Lung (tissue), 12 donors: ENCODE data around the gene LARP1. TPM values are rescaled to one million over a fixed set of nuclear protein-coding genes. Genes with fewer than 3 reads are reported as not detected.

Source experiments
- ATAC-seq: fragments of 200-7000 bp; cut with Tn5 transposase; one replicate; pipeline ENCODE4 v1.9.1; 2020; ENCODE audit warnings: moderate number of reproducible peaks; ENCODE audit not compliant: insufficient read depth, low FRiP score
- DNase-seq, 3 donors: peaks; one replicate each; pipeline ENCODE4 v3.0.0-alpha.2; 2013 to 2017
- H3K27ac ChIP-seq, 2 donors: one replicate each; pipeline ENCODE4 v1.5.1; 2013; ENCODE audit warnings: mild to moderate bottlenecking in 2 of 2, moderate library complexity in 2 of 2, control low read depth in 1 of 2, inconsistent platforms in 1 of 2, low read depth in 1 of 2, low read length in 1 of 2
- H3K27me3 ChIP-seq, 3 donors: one replicate each; pipeline ENCODE4 v1.5.1; 2013; ENCODE audit warnings: low read length in 2 of 3; ENCODE audit not compliant: control insufficient read depth in 3 of 3, insufficient read depth in 3 of 3
- H3K36me3 ChIP-seq, 4 donors: one replicate each; pipeline ENCODE4 v1.5.1; 2013; ENCODE audit warnings: low read length in 4 of 4, mild to moderate bottlenecking in 1 of 4, moderate library complexity in 1 of 4; ENCODE audit not compliant: control insufficient read depth in 4 of 4, insufficient read depth in 4 of 4
- H3K4me1 ChIP-seq, 5 donors: one replicate each; pipeline ENCODE4 v1.5.1; 2013; ENCODE audit warnings: low read length in 5 of 5, mild to moderate bottlenecking in 2 of 5, moderate library complexity in 1 of 5; ENCODE audit not compliant: control insufficient read depth in 5 of 5, insufficient read depth in 5 of 5
- H3K4me3 ChIP-seq: one replicate; pipeline ENCODE4 v1.5.1; 2013; ENCODE audit warnings: mild to moderate bottlenecking, control low read depth, moderate library complexity
- H3K9ac ChIP-seq, 2 donors: one replicate each; pipeline ENCODE4 v1.5.1; 2013; ENCODE audit warnings: low read length in 2 of 2, control low read depth in 1 of 2; ENCODE audit not compliant: insufficient read depth in 1 of 2
- H3K9me3 ChIP-seq, 4 donors: one replicate each; pipeline ENCODE4 v1.5.1; 2013; ENCODE audit warnings: low read length in 3 of 4, mild to moderate bottlenecking in 1 of 4, moderate library complexity in 1 of 4; ENCODE audit not compliant: control insufficient read depth in 4 of 4, insufficient read depth in 3 of 4
- WGBS, 2 donors: extraction: QIAGEN DNeasy Blood & Tissue Kit; methylation state at CpG; one replicate each; pipeline ENCODE4 v1.1.7; 2013; 5-methylcytosine and 5-hydroxymethylcytosine counted together
- polyA plus RNA-seq, 2 donors: library from polyadenylated mRNA; stranded (reverse); fragments of 200-250 nt; gene quantifications; one replicate each; pipeline ENCODE4 v1.2.1, GENCODE V29; 2013
- total RNA-seq, 2 donors: library from RNA; depleted of rRNA in 1 of 2; stranded (reverse); fragments of >200 nt in 1 of 2; gene quantifications; one replicate each; pipeline ENCODE4 v1.2.1, GENCODE V29; 2014 to 2021
- TF ChIP-seq, protein P1 (sequence below): IDR thresholded peaks from 2 replicates; pipeline ENCODE4 v1.5.1; 2012; ENCODE audit warnings: mild to moderate bottlenecking; ENCODE audit errors: control extremely low read depth, extremely low read depth
- donor health status: control.
- donor health status: control.
- donor health status: Bipolar disorder and iron deficiency.
- donor health status: healthy.
- donor health status: DM: yes; HTN: yes; CAD: no.

LARP1 gene
- total and polyA plus RNA-seq, 4 donors = 30.5 to 199 (median 61.7) TPM

DNA sequence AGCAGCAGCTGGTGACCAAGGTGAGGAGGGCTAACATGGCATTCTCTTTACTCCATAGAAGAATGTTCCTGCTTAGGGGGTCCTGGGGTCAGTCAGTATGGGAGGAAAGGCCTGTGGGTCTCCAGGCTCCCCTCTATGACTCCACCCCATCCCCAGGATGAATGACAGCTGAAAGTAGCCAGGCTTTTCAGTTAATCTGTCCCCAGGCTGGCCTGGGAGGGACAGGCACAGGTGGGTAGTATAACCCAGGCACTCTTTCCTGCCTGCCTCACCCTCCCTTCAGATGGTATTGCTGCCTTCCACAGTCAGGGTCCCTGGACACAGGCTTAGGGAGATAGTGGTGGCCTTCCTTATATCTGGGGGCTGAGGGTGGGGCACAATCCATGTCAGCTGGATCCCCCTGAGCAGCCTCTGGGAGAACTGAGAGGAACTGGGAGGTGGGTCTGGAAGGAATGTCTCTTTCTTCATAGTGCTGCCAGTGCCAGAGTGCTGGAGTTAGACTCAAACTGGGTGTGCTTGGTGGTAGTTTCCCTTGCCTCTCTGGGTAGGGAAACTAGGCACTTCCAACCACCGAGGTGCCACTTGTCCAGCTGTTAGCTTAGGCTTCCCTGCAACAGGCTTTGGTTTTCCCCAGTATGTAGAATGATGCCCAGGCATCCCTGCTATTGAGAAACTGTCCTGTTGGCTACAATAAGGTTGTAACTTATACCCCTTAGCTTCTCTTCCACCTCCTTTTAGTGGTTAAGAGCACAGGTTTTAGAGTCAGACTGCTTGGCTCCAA lies 27.8 kb downstream of the LARP1 start:
- H3K9me3 ChIP-seq = no peaks in the 10 kb centered on the region
- H3K27me3 ChIP-seq = no peaks in the 10 kb centered on the region
- no peak for DNase-seq
- no peak overlapping the region for H3K9ac ChIP-seq
- peak overlapping the region in 1 of 2 donors; percentile 51 for H3K27ac ChIP-seq
- TF ChIP-seq, protein P1, sequence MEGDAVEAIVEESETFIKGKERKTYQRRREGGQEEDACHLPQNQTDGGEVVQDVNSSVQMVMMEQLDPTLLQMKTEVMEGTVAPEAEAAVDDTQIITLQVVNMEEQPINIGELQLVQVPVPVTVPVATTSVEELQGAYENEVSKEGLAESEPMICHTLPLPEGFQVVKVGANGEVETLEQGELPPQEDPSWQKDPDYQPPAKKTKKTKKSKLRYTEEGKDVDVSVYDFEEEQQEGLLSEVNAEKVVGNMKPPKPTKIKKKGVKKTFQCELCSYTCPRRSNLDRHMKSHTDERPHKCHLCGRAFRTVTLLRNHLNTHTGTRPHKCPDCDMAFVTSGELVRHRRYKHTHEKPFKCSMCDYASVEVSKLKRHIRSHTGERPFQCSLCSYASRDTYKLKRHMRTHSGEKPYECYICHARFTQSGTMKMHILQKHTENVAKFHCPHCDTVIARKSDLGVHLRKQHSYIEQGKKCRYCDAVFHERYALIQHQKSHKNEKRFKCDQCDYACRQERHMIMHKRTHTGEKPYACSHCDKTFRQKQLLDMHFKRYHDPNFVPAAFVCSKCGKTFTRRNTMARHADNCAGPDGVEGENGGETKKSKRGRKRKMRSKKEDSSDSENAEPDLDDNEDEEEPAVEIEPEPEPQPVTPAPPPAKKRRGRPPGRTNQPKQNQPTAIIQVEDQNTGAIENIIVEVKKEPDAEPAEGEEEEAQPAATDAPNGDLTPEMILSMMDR = no peak
- 64 to 67% methylated on average over 1 of the region's 1 CpG for WGBS, 2 donors
- H3K4me1 ChIP-seq = peaks cover 0 to 60% (median 9%) of the 10 kb centered on the region in 5 donors
- no peak overlapping the region for H3K4me3 ChIP-seq
- H3K36me3 ChIP-seq = peaks cover 0 to 3% (median 0%) of the 10 kb centered on the region in 4 donors
- ATAC-seq = no peak

GRCh38 chr5:154783774-154784460 lies 28.7 kb downstream of the LARP1 start:
- peaks cover 0 to 3% (median 0%) of the 10 kb centered on the region in 4 donors for H3K36me3 ChIP-seq
- no peak for ATAC-seq
- no peak for DNase-seq
- TF ChIP-seq, protein P1 = no peak
- no peak overlapping the region for H3K9ac ChIP-seq
- no peaks in the 10 kb centered on the region for H3K27me3 ChIP-seq
- 77 to 84% methylated on average over 11 of the region's 11 CpGs for WGBS, 2 donors
- H3K27ac ChIP-seq = peak overlapping the region in 1 of 2 donors; percentile 72
- no peak overlapping the region for H3K4me3 ChIP-seq
- peaks cover 0 to 63% (median 13%) of the 10 kb centered on the region in 5 donors for H3K4me1 ChIP-seq
- no peaks in the 10 kb centered on the region for H3K9me3 ChIP-seq

DNA sequence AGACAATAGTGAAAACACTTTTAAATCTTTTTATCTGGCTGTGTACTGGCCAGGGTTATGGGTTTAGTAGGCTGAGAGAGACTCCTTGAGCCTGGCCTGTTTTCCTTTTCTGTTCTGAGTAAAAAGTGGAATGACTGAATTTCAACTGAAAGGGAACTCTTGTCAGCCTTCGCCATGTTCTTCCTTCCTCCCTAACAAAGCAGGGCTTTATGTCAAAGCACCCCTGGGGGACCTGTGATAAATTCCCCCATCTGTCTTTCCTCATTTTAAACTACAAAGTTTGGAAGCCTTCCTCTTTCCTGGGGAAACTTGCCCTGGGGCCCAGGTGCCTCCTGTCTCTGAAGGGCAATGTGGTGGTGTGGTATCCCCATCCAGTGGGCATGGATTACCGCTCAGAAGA lies 29.7 kb downstream of the LARP1 start:
- no peak overlapping the region for H3K4me3 ChIP-seq
- TF ChIP-seq, protein P1 = no peak
- 63 to 79% methylated on average over 2 of the region's 2 CpGs for WGBS, 2 donors
- no peak overlapping the region for H3K9ac ChIP-seq
- H3K9me3 ChIP-seq = no peaks in the 10 kb centered on the region
- no peak for DNase-seq
- H3K27me3 ChIP-seq = no peaks in the 10 kb centered on the region
- peaks cover 0 to 63% (median 13%) of the 10 kb centered on the region in 5 donors for H3K4me1 ChIP-seq
- ATAC-seq = no peak
- H3K27ac ChIP-seq = no peak overlapping the region
- peaks cover 0 to 3% (median under 1%) of the 10 kb centered on the region in 4 donors for H3K36me3 ChIP-seq
